Epithelial cell of esophagus (primary cell): ENCODE data around the gene MAPK8.
A peak's percentile ranks its signal among the peaks of the same experiment; 100 is the strongest.

Source experiments
- DNase-seq: peaks from one replicate; pipeline ENCODE4 v3.0.0; 2010; ENCODE audit warnings: low read depth
- H3K4me3 ChIP-seq: 2 replicates; pipeline ENCODE4 v1.5.1; 2011; ENCODE audit warnings: mild to moderate bottlenecking, low read length, control low read depth
- TF ChIP-seq, protein P1 (sequence below): IDR thresholded peaks from 2 replicates; pipeline ENCODE4 v1.5.1; 2011; ENCODE audit warnings: low read depth, mild to moderate bottlenecking, low read length, control low read depth, inconsistent platforms; ENCODE audit not compliant: insufficient read depth; ENCODE audit errors: missing control alignments

The MAPK8 gene

DNA sequence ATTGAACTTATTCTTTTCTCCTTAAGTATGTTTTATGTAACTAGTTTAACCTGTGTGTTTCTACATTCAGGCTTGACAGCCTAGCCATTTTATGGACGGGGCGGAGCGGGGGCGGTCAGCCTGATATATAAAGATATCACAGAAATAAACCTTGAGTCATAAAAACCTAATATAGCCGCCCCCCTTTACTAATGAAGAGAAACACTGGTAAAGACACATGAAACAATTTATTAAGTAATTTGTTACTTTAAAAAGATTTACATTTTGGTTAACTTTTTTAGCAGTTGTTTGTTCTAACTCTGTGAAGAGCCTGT is 84.0 kb downstream of the MAPK8 start:
- TF ChIP-seq, protein P1, sequence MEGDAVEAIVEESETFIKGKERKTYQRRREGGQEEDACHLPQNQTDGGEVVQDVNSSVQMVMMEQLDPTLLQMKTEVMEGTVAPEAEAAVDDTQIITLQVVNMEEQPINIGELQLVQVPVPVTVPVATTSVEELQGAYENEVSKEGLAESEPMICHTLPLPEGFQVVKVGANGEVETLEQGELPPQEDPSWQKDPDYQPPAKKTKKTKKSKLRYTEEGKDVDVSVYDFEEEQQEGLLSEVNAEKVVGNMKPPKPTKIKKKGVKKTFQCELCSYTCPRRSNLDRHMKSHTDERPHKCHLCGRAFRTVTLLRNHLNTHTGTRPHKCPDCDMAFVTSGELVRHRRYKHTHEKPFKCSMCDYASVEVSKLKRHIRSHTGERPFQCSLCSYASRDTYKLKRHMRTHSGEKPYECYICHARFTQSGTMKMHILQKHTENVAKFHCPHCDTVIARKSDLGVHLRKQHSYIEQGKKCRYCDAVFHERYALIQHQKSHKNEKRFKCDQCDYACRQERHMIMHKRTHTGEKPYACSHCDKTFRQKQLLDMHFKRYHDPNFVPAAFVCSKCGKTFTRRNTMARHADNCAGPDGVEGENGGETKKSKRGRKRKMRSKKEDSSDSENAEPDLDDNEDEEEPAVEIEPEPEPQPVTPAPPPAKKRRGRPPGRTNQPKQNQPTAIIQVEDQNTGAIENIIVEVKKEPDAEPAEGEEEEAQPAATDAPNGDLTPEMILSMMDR: no peak
- H3K4me3 ChIP-seq: no peak overlapping the region
- DNase-seq: no peak

DNA sequence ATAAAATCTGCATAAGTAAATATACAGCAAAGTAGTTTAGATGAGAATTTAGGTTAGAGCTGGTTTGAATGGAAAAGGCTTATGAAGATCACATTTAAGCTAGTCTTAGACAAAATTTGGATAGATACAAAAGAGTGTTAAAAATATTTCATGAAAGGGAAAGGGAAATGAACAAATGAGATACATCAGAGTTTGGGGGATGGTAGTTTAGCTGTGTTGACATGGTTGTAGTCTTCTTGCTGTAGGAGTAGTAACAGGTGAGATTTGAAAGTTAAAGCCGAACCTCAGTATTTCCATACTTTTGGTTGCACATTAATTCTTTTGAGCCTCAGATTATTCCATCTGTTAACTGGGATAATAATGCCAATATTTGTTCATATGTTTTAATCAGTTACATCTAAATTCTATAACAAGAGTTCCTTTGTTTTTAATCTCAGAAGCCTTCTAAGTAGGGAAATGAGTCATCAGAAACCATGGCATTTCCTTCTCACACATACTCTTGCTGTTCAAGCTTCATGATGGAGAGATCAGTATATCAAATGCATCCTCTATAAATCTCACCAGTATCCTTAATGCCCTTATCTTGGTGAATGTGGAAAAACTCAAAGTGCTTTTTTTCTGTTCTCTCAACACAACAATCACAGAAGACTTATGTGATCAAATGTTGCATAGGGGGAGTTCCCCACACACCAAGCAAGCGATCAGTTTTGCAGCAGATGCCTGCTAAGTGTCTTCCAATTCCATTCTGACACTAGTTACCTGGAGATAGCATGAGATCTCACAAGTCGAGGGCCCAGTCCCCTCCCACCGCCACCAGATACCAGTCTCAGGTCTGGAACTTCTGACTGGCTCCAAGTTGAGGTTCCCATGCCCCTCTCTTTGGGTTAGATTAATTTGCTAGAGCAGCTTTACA is 84.7 kb downstream of the MAPK8 start:
- H3K4me3 ChIP-seq: no peak overlapping the region
- peak; percentile 62 for DNase-seq
- TF ChIP-seq, protein P1: no peak

DNA sequence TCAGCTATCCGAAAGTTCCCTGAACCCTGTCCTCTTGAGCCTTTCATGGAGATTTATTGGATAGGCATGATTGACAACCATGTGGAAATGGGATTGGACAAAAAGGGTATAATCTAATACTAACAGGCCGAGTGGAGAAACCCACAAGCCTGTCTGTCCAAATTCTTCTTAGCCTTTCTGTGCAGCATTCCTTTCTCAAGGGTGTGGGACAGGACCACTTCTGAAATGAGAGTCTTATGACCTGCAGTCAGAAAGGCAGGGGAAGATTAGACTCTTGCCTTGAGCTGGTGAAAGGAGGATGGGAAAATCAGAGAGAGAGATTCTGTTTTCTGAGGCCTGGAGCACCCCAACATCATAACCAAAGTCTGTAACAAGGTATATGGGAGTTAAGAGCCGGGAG is 85.5 kb downstream of the MAPK8 start:
- H3K4me3 ChIP-seq: no peak overlapping the region
- DNase-seq: no peak
- TF ChIP-seq, protein P1: no peak

DNA sequence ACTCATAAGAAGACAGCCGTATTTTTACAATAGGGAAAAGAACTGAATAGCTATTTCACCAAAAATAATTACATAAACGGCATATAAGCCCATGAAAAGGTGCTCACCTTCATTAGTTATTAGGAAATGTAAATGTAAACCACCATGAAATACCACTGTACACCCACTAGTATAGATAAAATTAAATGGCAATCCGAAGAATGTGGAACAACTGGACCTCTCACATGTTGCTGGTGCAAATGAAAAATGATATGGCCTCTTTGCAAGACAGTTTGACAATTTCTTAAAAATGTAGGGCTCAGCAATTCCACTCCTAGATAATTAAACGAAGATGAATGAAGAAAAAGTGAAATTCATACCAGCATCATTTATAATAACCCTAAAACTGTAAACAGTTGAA is 91.8 kb downstream of the MAPK8 start:
- no peak for DNase-seq
- H3K4me3 ChIP-seq: no peak overlapping the region
- TF ChIP-seq, protein P1: no peak

DNA sequence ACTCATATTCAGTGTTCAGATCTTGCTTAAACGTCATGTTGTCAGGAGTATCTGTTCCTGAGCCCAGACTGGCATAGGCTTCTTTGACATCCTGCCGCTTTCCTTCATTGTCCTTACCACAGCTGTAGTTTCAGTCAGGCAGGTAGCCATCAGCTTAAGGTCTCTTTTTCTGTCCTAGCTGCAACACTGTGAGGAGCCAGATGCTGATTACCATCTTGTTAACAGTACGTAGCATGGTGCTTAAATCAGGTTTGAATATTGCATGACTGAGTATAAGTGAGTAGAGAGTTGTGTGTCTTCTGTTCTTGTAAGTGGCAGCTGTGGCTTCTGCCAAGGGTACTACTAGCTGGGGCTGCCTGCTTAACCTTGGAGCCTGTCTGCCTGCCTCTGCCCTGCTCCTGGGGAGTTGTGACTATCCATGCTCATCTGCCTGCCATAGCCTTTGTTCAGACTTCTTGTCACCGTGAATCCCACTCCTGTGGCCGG is 92.6 kb downstream of the MAPK8 start:
- H3K4me3 ChIP-seq: no peak overlapping the region
- TF ChIP-seq, protein P1: no peak
- no peak for DNase-seq

DNA sequence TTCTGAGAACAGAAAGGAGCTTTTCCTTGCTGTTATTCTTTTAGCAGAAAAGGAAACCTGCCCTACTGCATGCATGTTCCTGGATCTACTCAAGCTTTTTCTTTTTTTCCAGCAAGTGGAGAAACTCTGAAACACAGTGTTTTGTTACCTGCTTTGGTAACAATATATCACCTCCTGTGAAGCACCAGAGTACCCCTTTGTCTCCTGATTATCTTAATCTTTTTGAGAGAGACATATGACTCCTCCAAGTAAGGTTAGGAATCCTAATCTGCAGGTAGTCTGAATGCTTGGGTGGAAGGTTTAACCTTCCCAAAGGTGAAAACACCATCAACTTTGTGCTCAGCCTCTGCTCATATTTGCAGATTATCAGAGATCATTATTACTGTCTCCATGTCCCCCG is 93.1 kb downstream of the MAPK8 start:
- TF ChIP-seq, protein P1: no peak
- no peak overlapping the region for H3K4me3 ChIP-seq
- no peak for DNase-seq
